SK-N-SH (cell line): ENCODE results near the gene RAB1A. TPM values are rescaled to one million over a fixed set of nuclear protein-coding genes. Genes with fewer than 3 reads are reported as not detected.
"Not testable (repeated sequence)": the region's sequence is repeated elsewhere in the genome, so short reads cannot be mapped to it uniquely, and the experiment has no call there.

Source experiments
- CTCF ChIA-PET: fragments of 300-600, 350-600 bp; formaldehyde crosslinking; extraction: SDS; loops from one replicate; lab custom pipeline; 2021; lab: Yijun Ruan, JAX
- POLR2A ChIA-PET: fragments of 350-600 bp; sonication (Branson Sonifier 250); formaldehyde crosslinking; extraction: SDS; loops from one replicate; lab custom pipeline; 2020; ENCODE audit warnings: antibody characterized with exemption, inconsistent platforms; lab: Yijun Ruan, JAX
- DNase-seq: peaks from one replicate; pipeline ENCODE4 v3.0.0; 2012
- H2AFZ ChIP-seq: fragments of 200-600 bp; sonication (generic); 2 replicates; pipeline ENCODE4 v1.8.1; 2016; ENCODE audit warnings: antibody characterized with exemption, mild to moderate bottlenecking, low read depth
- H3F3A ChIP-seq: fragments of 200-600 bp; sonication (generic); replicated peaks from 2 replicates; pipeline ENCODE3; 2016; ENCODE audit warnings: antibody characterized with exemption, mild to moderate bottlenecking; ENCODE audit not compliant: insufficient read depth
- H3K27ac ChIP-seq, 2 experiments: fragments of 200-500 bp in 1 of 2; fragments of 200-600 bp in 1 of 2; sonication (Bioruptor generic) in 1 of 2; sonication (generic), shearing (Covaris generic) in 1 of 2; 2 replicates each; pipeline versions ENCODE4 v1.5.1 to v1.6.1; 2014 to 2016; ENCODE audit warnings: low read depth in 2 of 2, inconsistent platforms in 1 of 2, low read length in 1 of 2, mild to moderate bottlenecking in 1 of 2, mixed read lengths in 1 of 2
- H3K27me3 ChIP-seq: fragments of 200-600 bp; sonication (generic), shearing (Covaris generic); 2 replicates; pipeline ENCODE4 v1.6.1; 2016; ENCODE audit warnings: mixed run types; ENCODE audit not compliant: insufficient read depth
- H3K36me3 ChIP-seq, 2 experiments: fragments of 200-500 bp in 1 of 2; fragments of 200-600 bp in 1 of 2; sonication (Bioruptor generic) in 1 of 2; sonication (generic) in 1 of 2; replicated peaks in 1 of 2; 2 replicates each; pipeline versions ENCODE3 to v1.5.1; 2014 to 2016; ENCODE audit warnings: low read length in 1 of 2, mild to moderate bottlenecking in 1 of 2; ENCODE audit not compliant: insufficient read depth in 2 of 2, control insufficient read depth in 1 of 2
- H3K4me1 ChIP-seq, 2 experiments: fragments of 200-500 bp in 1 of 2; fragments of 200-600 bp in 1 of 2; sonication (Bioruptor generic) in 1 of 2; sonication (generic), shearing (Covaris generic) in 1 of 2; 2 replicates each; pipeline versions ENCODE4 v1.5.1 to v1.6.1; 2014 to 2016; ENCODE audit warnings: low read depth in 1 of 2, low read length in 1 of 2, mixed run types in 1 of 2; ENCODE audit not compliant: insufficient read depth in 2 of 2, control insufficient read depth in 1 of 2
- H3K4me2 ChIP-seq: fragments of 200-600 bp; sonication (generic), shearing (Covaris generic); 2 replicates; pipeline ENCODE4 v1.6.1; 2017; ENCODE audit warnings: mixed run types
- H3K4me3 ChIP-seq, 2 experiments: fragments of 200-500 bp in 1 of 2; fragments of 200-600 bp in 1 of 2; sonication (Bioruptor generic) in 1 of 2; sonication (generic), shearing (Covaris generic) in 1 of 2; 2 replicates each; pipeline versions ENCODE4 v1.5.1 to v1.8.1; 2014 to 2016; ENCODE audit warnings: low read depth in 2 of 2, inconsistent platforms in 1 of 2, low read length in 1 of 2, mild to moderate bottlenecking in 1 of 2, mixed read lengths in 1 of 2, moderate library complexity in 1 of 2
- H3K79me2 ChIP-seq: fragments of 200-600 bp; sonication (generic); 2 replicates; pipeline ENCODE4 v1.8.1; 2017; ENCODE audit warnings: mild to moderate bottlenecking; ENCODE audit not compliant: insufficient read depth
- H3K9ac ChIP-seq: fragments of 200-600 bp; sonication (generic); 2 replicates; pipeline ENCODE4 v1.6.1; 2017; ENCODE audit warnings: mixed run types
- H3K9me2 ChIP-seq: fragments of 200-600 bp; sonication (generic); 2 replicates; pipeline ENCODE4 v1.6.1; 2017; ENCODE audit warnings: mixed run types
- H3K9me3 ChIP-seq: fragments of 200-600 bp; sonication (generic); 2 replicates; pipeline ENCODE4 v1.6.1; 2017; ENCODE audit warnings: mixed run types, mild to moderate bottlenecking, moderate library complexity
- H4K20me1 ChIP-seq: fragments of 200-600 bp; sonication (generic); 2 replicates; pipeline ENCODE4 v1.6.1; 2017; ENCODE audit warnings: mild to moderate bottlenecking, mixed run types; ENCODE audit not compliant: insufficient read depth
- CHD2 ChIP-seq: fragments of 150-350 bp; IDR thresholded peaks from 2 replicates; pipeline ENCODE4 v1.6.1; 2018; ENCODE audit warnings: low read length; ENCODE audit not compliant: partially characterized antibody
- FOXM1 ChIP-seq: IDR thresholded peaks from 2 replicates; pipeline ENCODE4 v1.4.0; 2012; ENCODE audit warnings: low read depth, mild to moderate bottlenecking
- RCOR1 ChIP-seq: fragments of 150-350 bp; IDR thresholded peaks from 2 replicates; pipeline ENCODE4 v1.6.1; 2017; ENCODE audit warnings: antibody characterized with exemption, low read length
- RFX5 ChIP-seq: IDR thresholded peaks from 2 replicates; pipeline ENCODE4 v1.6.1; 2012; ENCODE audit warnings: mild to moderate bottlenecking, improper control_type of control experiment, low read length
- RXRA ChIP-seq: IDR thresholded peaks from 2 replicates; pipeline ENCODE4 v1.4.0; 2012; ENCODE audit warnings: low read depth, mild to moderate bottlenecking, borderline replicate concordance
- SMC3 ChIP-seq: IDR thresholded peaks from 2 replicates; pipeline ENCODE4 v1.6.1; 2012; ENCODE audit warnings: low read depth, low read length, improper control_type of control experiment
- TAF1 ChIP-seq: IDR thresholded peaks from 2 replicates; pipeline ENCODE4 v1.6.1; 2012; ENCODE audit warnings: low read depth, mild to moderate bottlenecking, low read length, moderate library complexity, borderline replicate concordance
- TEAD4 ChIP-seq: IDR thresholded peaks from 2 replicates; pipeline ENCODE4 v1.4.0; 2012; ENCODE audit warnings: mild to moderate bottlenecking, borderline replicate concordance; ENCODE audit not compliant: insufficient read depth
- USF2 ChIP-seq: fragments of 150-350 bp; IDR thresholded peaks from 2 replicates; pipeline ENCODE4 v1.6.1; 2017; ENCODE audit warnings: antibody characterized with exemption, low read length, low read depth, borderline replicate concordance
- WGBS: methylation state at CpG from one replicate; pipeline ENCODE4 v1.1.6; 2017; ENCODE audit warnings: low lambda C conversion rate; 5-methylcytosine and 5-hydroxymethylcytosine counted together
- polyA plus RNA-seq, 3 experiments: library from polyadenylated mRNA; depleted of rRNA; stranded (reverse); fragments of >200 nt; gene quantifications; 2 replicates each; pipeline ENCODE4 v1.2.3, GENCODE V29; 2012
- TF ChIP-seq, protein P1 (sequence below): fragments of 200-600 bp; sonication (generic); IDR thresholded peaks from 2 replicates; pipeline ENCODE4 v1.6.1; 2017; ENCODE audit warnings: antibody characterized with exemption, mild to moderate bottlenecking, moderate library complexity

The RAB1A gene
- polyA plus RNA-seq, 1 of the 3 experiments (the other 2 are of a cell fraction) = 113 TPM

DNA sequence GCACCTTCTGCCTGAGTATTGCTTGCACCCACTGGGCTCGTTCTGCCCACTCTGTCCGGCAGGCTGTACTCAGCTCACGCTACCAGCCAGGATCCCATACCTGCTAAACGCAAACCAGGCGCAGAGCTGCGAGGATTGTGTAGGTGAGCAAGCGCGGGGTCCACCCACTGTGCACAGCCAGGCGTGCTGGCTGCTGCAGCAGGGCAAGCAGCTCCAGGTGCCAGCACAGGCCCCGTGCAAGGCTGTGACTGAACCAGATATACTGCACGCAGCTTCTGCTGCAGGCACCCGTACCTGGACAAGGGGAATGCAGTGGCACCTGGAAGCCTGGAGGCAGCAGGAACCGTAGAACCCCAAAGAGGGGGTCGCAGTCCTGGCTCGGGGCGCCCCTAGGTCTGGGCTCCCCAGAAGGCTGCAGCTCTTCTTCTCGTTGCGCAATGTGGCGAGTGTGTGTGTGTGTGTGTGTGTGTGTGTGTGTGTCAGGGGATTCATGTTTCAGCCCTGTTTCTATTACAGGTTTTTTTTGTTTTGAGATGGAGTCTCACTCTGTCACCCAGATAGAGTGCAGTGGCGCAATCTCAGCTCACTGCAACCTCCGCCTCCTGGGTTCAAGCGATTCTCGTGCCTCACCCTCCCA, 46.1 kb upstream of the RAB1A start:
- Histone ChIP-seq H4K20me1 (no peaks in the 10 kb centered on the region), H3K4me3 (no peak overlapping the region), H3K4me2 (no peak overlapping the region), H3K9me2 (no peaks in the 10 kb centered on the region), H3K79me2 (no peaks in the 10 kb centered on the region), H3K9ac (no peak overlapping the region), H3K4me1 (no peaks in the 10 kb centered on the region), H3K27ac (no peak overlapping the region), H3K36me3 (no peaks in the 10 kb centered on the region)
- CTCF ChIA-PET = interaction anchor here (1.4 to 2.7 kb wide), 3 partner anchors 11 to 258 kb away, joined by 3 to 16 read pairs (median 3); no protein-coding TSS in a partner anchor
- TF ChIP-seq, protein P1, sequence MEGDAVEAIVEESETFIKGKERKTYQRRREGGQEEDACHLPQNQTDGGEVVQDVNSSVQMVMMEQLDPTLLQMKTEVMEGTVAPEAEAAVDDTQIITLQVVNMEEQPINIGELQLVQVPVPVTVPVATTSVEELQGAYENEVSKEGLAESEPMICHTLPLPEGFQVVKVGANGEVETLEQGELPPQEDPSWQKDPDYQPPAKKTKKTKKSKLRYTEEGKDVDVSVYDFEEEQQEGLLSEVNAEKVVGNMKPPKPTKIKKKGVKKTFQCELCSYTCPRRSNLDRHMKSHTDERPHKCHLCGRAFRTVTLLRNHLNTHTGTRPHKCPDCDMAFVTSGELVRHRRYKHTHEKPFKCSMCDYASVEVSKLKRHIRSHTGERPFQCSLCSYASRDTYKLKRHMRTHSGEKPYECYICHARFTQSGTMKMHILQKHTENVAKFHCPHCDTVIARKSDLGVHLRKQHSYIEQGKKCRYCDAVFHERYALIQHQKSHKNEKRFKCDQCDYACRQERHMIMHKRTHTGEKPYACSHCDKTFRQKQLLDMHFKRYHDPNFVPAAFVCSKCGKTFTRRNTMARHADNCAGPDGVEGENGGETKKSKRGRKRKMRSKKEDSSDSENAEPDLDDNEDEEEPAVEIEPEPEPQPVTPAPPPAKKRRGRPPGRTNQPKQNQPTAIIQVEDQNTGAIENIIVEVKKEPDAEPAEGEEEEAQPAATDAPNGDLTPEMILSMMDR = no peak
- TF ChIP-seq FOXM1 = no peak
- no peak for TF ChIP-seq RCOR1
- TF ChIP-seq RFX5 = no peak
- TF ChIP-seq SMC3 = no peak
- no peak for TF ChIP-seq TAF1
- no peak for TF ChIP-seq RXRA
- no peak for TF ChIP-seq USF2
- TF ChIP-seq TEAD4 = no peak
- TF ChIP-seq CHD2 = no peak
- TF ChIP-seq, all 33 proteins: peak for 0
- no peak for DNase-seq
- WGBS = 84% methylated on average over 23 of the region's 23 CpGs
- Histone ChIP-seq H2AFZ (no peak overlapping the region), H3K27me3 (no peaks in the 10 kb centered on the region), H3K9me3 (no peaks in the 10 kb centered on the region), H3F3A (no peaks in the 10 kb centered on the region)
- POLR2A ChIA-PET = no interaction called here

DNA sequence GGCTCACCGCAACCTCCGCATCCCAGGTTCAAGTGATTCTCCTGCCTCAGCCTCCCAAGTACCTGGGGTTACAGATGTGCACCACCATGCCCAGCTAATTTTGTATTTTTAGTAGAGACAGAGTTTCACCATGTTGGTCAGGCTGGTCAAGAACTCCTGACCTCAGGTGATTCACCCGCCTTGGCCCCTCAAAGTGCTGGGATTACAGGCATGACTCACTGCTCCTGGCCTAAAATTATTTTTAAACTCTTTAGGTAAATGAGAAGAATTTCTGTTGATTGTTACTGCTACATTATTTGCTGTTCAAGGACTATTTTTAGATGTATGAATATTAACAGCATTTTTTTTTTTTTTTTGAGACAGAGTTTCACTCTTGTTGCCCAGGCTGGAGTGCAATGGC, 44.1 kb upstream of the RAB1A start:
- H3K9ac ChIP-seq, H3K27ac ChIP-seq, H3K9me2 ChIP-seq, H3F3A ChIP-seq, H3K4me2 ChIP-seq, H3K4me3 ChIP-seq, H2AFZ ChIP-seq, CTCF ChIA-PET, H3K79me2 ChIP-seq, H3K9me3 ChIP-seq, H3K4me1 ChIP-seq, H4K20me1 ChIP-seq, DNase-seq, H3K36me3 ChIP-seq, POLR2A ChIA-PET, H3K27me3 ChIP-seq: not testable (repeated sequence)
- 87% methylated on average over 3 of the region's 3 CpGs for WGBS
